ENCODE results near the gene PIP4K2A. TPM values are rescaled to one million over a fixed set of nuclear protein-coding genes. Genes with fewer than 3 reads are reported as not detected.
A peak's percentile ranks its signal among the peaks of the same experiment; 100 is the strongest.

The PIP4K2A gene
- total and polyA plus RNA-seq, 4 donors: 7.3 to 42.2 (median 27.6) TPM

- no peaks in the 10 kb centered on the region for H3K36me3 ChIP-seq (ENCODE audit: control insufficient read depth in 4 of 4, insufficient read depth in 4 of 4, low read length in 4 of 4)
- WGBS, 2 donors: 58 to 67% methylated on average over 7 of the region's 7 CpGs
- TF ChIP-seq CTCF (IDR thresholded peaks at IDR 0.05; ENCODE audit: control extremely low read depth, extremely low read depth): no peak
- H3K4me3 ChIP-seq: no peak overlapping the region
- DNase-seq: no peak
- H3K9ac ChIP-seq (ENCODE audit: insufficient read depth in 1 of 2, low read length in 2 of 2): no peak overlapping the region
- H3K27me3 ChIP-seq (ENCODE audit: control insufficient read depth in 3 of 3, insufficient read depth in 3 of 3, low read length in 2 of 3): no peaks in the 10 kb centered on the region
- peak overlapping the region in 1 of 2 donors; percentile 73 for H3K27ac ChIP-seq (ENCODE audit: low read depth in 1 of 2, low read length in 1 of 2)
- no peaks in the 10 kb centered on the region for H3K9me3 ChIP-seq (ENCODE audit: control insufficient read depth in 4 of 4, insufficient read depth in 3 of 4, low read length in 3 of 4)
- H3K4me1 ChIP-seq (ENCODE audit: control insufficient read depth in 5 of 5, insufficient read depth in 5 of 5, low read length in 5 of 5): peaks cover 0 to 12% (median 4%) of the 10 kb centered on the region in 5 donors
- ATAC-seq (ENCODE audit: insufficient read depth, low FRiP score): peak; percentile 68
Observed at GRCh38 chr10:22630234-22631174, 83.9 kb downstream of the PIP4K2A start.

- no peak for TF ChIP-seq CTCF (IDR thresholded peaks at IDR 0.05; ENCODE audit: control extremely low read depth, extremely low read depth)
- Histone ChIP-seq H3K27ac (ENCODE audit: low read depth in 1 of 2, low read length in 1 of 2) (peak overlapping the region in 1 of 2 donors; percentile 73), H3K36me3 (ENCODE audit: control insufficient read depth in 4 of 4, insufficient read depth in 4 of 4, low read length in 4 of 4) (no peaks in the 10 kb centered on the region), H3K4me3 (no peak overlapping the region), H3K4me1 (ENCODE audit: control insufficient read depth in 5 of 5, insufficient read depth in 5 of 5, low read length in 5 of 5) (peaks cover 0 to 16% (median 6%) of the 10 kb centered on the region in 5 donors), H3K9ac (ENCODE audit: insufficient read depth in 1 of 2, low read length in 2 of 2) (no peak overlapping the region), H3K27me3 (ENCODE audit: control insufficient read depth in 3 of 3, insufficient read depth in 3 of 3, low read length in 2 of 3) (no peaks in the 10 kb centered on the region), H3K9me3 (ENCODE audit: control insufficient read depth in 4 of 4, insufficient read depth in 3 of 4, low read length in 3 of 4) (no peaks in the 10 kb centered on the region)
- DNase-seq (no peak), ATAC-seq (ENCODE audit: insufficient read depth, low FRiP score) (no peak)
- WGBS, 2 donors: 89 to 93% methylated on average over 4 of the region's 4 CpGs
Observed at GRCh38 chr10:22629852-22630233, 84.5 kb downstream of the PIP4K2A start.

- no peaks in the 10 kb centered on the region for H3K36me3 ChIP-seq (ENCODE audit: control insufficient read depth in 4 of 4, insufficient read depth in 4 of 4, low read length in 4 of 4)
- H3K4me3 ChIP-seq: no peak overlapping the region
- ATAC-seq (ENCODE audit: insufficient read depth, low FRiP score) (no peak), DNase-seq (no peak)
- no peak for TF ChIP-seq CTCF (IDR thresholded peaks at IDR 0.05; ENCODE audit: control extremely low read depth, extremely low read depth)
- H3K9ac ChIP-seq (ENCODE audit: insufficient read depth in 1 of 2, low read length in 2 of 2): no peak overlapping the region
- H3K4me1 ChIP-seq (ENCODE audit: control insufficient read depth in 5 of 5, insufficient read depth in 5 of 5, low read length in 5 of 5): peaks cover 4 to 23% (median 6%) of the 10 kb centered on the region in 5 donors
- 82 to 88% methylated on average over 2 of the region's 2 CpGs for WGBS, 2 donors
- H3K27me3 ChIP-seq (ENCODE audit: control insufficient read depth in 3 of 3, insufficient read depth in 3 of 3, low read length in 2 of 3): no peaks in the 10 kb centered on the region
- H3K9me3 ChIP-seq (ENCODE audit: control insufficient read depth in 4 of 4, insufficient read depth in 3 of 4, low read length in 3 of 4): no peaks in the 10 kb centered on the region
- no peak overlapping the region for H3K27ac ChIP-seq (ENCODE audit: low read depth in 1 of 2, low read length in 1 of 2)
Observed at GRCh38 chr10:22629126-22629525, 85.3 kb downstream of the PIP4K2A start.

Measured in lung (tissue), 12 donors.